ENCODE results near the gene PIK3IP1.

The PIK3IP1 gene

GRCh38 chr22:31278151-31278621 is 14.1 kb downstream of the PIK3IP1 start:
- no peak for DNase-seq

GRCh38 chr22:31277741-31278140 is 14.5 kb downstream of the PIK3IP1 start:
- DNase-seq: no peak

- no peak for DNase-seq
These were observed 15.7 kb downstream of the PIK3IP1 start for GRCh38 chr22:31276426-31277167.

- DNase-seq: no peak
These were observed 16.7 kb downstream of the PIK3IP1 start for GRCh38 chr22:31275576-31275975.

- no peak for DNase-seq
These were observed 17.3 kb downstream of the PIK3IP1 start for GRCh38 chr22:31275018-31275417.

- DNase-seq: no peak
These were observed 18.3 kb downstream of the PIK3IP1 start for GRCh38 chr22:31274017-31274416.

- DNase-seq: no peak
These were observed 19.5 kb downstream of the PIK3IP1 start for GRCh38 chr22:31272522-31273446.

- DNase-seq: no peak
These were observed 20.8 kb downstream of the PIK3IP1 start for GRCh38 chr22:31271485-31271884.

GRCh38 chr22:31271026-31271425 is 21.3 kb downstream of the PIK3IP1 start:
- no peak for DNase-seq

GRCh38 chr22:31269892-31270579 is 22.3 kb downstream of the PIK3IP1 start:
- no peak for DNase-seq

GRCh38 chr22:31268281-31268680 is 24.0 kb downstream of the PIK3IP1 start:
- DNase-seq: no peak

GRCh38 chr22:31263896-31264640 is 28.2 kb downstream of the PIK3IP1 start:
- no peak for DNase-seq

- no peak for DNase-seq
These were observed 29.8 kb downstream of the PIK3IP1 start for GRCh38 chr22:31262312-31263133.

- no peak for DNase-seq
These were observed 31.8 kb downstream of the PIK3IP1 start for GRCh38 chr22:31260474-31260856.

GRCh38 chr22:31259798-31260473 is 32.4 kb downstream of the PIK3IP1 start:
- no peak for DNase-seq

GRCh38 chr22:31253949-31254348 is 38.3 kb downstream of the PIK3IP1 start:
- DNase-seq: peak; percentile 54

- no peak for DNase-seq
These were observed 41.3 kb downstream of the PIK3IP1 start for GRCh38 chr22:31250740-31251600.

- no peak for DNase-seq
These were observed 43.0 kb downstream of the PIK3IP1 start for GRCh38 chr22:31248965-31249958.

All from NCI-H510A (cell line).